ENCODE results near the gene PXN.
A peak's percentile ranks its signal among the peaks of the same experiment; 100 is the strongest.
"Not testable (repeated sequence)": the region's sequence is repeated elsewhere in the genome, so short reads cannot be mapped to it uniquely, and the experiment has no call there.

PXN gene

DNA sequence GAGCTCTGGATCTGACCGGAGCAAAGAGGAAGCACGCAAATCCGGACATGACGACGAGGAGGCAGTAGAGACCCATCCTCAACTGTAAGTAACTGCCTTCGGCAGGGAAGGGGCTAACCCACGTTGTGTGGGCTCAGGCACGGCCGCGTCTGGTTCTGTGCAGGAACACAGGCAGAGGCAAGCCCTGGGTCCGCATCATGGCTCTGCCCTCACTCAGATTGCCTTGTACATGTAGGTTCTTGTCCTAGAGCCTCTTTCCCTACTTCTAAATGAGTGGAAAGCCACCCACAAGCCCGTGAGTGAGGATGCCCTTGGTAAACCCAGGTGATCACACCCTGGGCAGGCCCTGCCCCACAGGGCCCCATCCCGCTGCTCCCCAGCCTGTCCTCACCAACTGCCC lies 55.7 kb downstream of the PXN start:
- DNase-seq (ENCODE audit: low read depth in 2 of 2) = no peak

DNA sequence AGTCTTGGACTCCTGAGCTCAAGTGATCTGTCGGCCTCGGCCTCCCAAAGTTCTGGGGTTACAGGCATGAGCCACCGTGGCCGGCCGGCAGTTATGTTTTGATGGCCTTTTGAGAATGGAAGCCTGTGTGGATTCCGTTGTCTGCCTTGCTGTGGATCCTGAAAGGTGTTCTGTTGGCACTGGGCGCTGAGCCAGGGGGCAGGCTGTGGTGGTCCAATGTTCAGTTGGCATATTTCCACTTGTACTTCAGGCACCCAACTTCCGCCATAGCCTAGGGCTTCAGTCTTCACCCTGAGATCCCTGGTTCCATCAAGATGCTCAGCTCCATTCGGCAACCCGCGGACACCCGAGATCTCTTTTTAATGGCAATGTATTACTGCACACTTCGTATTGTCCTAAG lies 58.3 kb downstream of the PXN start:
- no peak for DNase-seq (ENCODE audit: low read depth in 2 of 2)

DNA sequence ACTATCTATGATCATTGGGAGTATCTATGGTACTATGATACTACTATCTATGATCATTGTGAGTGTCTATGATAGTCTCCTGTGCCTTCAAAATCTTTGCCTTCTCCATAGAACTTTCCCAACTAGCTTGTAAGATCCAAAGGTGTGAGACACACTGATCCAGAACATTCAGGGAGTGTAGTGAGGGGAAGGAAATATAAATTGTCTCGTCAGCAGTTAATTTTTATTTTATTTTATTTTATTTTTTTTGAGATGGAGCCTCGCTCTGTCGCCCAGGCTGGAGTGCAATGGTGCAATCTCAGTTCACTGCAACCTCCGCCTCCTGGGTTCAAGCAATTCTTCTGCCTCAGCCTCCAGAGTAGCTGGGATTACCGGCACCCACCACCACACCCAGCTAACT lies 58.7 kb downstream of the PXN start:
- DNase-seq (ENCODE audit: low read depth in 2 of 2) = not testable (repeated sequence)

DNA sequence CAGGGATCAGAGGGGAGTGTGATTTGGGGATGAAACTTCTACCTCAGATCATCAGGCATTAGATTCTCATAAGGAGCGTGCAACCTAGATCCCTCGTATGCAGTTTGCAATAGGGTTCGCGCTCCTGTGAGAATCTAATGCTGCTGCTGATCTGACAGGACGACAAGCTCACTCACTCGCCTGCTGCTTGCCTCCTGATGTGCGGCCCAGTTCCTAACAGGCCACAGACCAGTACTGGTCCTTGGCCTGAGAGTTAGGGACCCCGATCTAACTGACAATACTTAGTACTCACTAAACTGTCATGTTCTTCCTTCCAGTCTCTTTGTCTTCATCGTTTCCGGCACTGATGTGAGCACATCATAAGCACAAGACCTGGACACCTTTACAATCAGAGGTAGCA lies 59.3 kb downstream of the PXN start:
- DNase-seq (ENCODE audit: low read depth in 2 of 2) = no peak

DNA sequence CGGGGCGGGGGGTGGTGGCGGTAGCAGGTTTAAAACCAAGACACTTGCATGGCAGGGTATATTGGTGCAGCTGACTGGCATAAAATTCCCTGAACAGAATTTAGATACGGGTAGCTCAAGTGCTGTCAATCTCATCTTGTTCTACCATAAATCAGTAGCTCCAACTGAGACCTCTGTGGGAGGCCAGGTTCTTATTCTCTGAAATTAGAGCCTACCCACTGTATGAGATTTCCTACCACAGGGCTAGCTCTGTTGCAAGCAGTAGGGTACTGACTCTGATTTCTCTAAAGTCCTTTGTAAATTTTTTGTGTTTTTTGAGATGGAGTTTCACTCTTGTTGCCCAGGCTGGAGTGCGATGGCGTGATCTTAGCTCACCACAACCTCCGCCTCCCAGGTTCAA lies 61.4 kb downstream of the PXN start:
- no peak for DNase-seq (ENCODE audit: low read depth in 2 of 2)

DNA sequence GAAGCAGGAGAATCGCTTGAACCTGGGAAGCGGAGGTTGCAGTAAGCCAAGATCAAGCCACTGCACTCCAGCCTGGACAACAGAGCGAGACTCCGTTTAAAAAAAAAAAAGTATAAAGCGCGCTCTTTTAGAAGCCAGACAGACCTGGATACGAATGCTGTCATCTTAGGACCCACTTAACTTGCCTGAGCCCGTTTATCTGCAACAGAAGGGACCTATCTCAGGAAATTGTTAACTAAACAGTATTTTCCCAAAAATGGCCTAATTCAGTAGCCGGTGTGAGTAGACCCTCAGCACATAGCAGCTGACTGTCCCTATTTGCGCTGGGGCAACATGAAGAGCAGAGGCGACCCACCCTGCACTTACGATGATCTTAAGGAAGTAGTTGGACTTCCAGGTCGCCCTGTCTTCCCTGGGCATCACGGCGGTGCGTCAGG lies 65.1 kb downstream of the PXN start:
- DNase-seq (ENCODE audit: low read depth in 2 of 2) = no peak

DNA sequence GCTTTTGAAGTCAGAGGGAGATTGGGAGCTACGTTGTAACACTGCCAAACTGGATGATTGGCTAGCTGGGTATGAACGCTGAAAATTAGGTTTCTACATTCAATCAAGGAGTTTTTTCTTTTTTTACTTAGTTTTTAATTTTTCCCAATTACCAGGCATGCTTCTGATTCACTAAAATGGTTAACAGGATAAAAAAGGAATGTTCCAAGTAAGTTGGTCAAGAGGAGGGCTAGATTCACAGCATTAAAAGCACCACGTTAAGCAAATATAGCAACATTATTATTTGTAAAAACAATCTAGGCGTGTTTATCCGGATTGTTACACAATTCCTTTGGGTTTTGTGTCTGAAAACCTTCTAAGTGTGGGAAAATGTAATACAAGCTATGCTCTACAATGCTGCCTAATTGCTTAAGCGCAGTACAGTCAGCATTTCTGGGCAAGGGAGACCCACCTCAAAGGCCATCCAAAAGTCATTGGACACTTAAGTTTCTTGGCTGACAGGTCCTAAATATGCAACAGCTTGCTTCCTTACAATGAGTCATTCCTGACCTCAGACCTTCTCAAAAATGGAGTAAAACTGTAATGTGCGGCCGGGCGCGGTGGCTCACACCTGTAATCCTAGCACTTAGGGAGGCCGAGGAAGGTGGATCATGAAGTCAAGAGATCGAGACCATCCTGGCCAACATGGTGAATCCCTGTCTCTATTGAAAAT lies 65.8 kb downstream of the PXN start:
- peak in 1 of 2 experiments; percentile 28 for DNase-seq (ENCODE audit: low read depth in 2 of 2)

DNA sequence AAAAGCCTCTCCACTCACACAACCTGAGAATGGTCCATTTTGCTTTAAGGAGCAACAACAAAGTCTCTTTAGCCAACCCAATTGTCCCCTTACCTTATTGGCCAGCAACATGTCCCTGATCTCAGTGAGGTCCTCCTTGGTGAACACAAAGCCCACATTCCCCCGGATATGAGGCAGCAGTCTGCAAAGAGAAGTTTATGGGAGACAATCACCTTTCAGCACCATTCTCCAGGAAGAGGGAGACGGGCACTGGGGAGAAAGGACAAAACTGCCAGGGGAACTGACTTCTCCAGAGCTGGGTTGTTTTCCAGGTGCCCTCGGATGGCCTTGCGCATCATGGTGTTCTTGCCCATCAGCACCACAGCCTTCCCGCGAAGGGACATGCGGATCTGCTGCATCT lies 66.5 kb downstream of the PXN start:
- no peak for DNase-seq (ENCODE audit: low read depth in 2 of 2)

DNA sequence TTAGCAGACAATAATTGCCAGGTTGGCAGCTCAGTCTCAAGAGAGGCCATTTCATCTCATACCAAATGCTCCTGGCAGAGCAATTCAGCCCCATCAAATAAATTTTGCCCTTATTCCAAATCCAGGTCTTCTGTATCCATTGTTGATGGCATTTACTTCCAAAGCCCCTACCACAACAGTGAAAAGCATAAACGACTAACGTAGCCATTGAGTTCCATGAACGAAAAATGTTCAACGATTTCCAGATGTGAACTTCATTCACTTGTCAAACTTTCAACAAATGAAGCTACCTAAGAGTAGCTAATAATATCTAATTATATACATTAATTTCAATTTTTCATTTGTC lies 68.0 kb downstream of the PXN start:
- DNase-seq (ENCODE audit: low read depth in 2 of 2) = no peak

DNA sequence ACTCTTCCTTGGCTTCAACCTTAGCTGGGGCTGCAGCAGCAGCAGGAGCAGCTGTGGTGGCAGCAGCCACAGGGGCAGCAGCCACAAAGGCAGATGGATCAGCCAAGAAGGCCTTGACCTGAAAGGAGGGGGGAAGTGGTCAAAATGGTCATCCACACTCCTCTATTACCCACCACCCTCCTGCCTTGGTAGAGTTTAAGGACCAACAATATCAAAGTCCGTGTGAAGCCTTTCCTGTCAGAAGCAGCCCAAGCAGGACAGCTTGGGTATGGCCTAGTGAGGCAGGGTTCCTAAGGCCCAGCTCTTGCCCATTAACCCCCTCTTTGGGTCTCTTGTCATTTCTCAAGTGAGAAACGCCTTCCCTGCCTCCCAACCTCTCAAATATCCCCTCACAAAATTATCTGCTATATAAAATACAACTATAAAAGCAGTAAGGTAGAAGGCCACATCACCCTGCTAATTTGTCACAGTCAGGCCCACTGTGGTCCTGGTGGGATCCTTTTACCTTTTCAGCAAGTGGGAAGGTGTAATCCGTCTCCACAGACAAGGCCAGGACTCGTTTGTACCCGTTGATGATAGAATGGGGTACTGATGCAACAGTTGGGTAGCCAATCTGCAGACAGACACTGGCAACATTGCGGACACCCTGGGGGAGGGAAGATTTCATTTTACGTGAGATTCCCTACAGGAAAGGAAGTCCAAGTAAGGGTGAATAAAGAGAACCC lies 68.6 kb downstream of the PXN start:
- not testable (repeated sequence) for DNase-seq (ENCODE audit: low read depth in 2 of 2)

DNA sequence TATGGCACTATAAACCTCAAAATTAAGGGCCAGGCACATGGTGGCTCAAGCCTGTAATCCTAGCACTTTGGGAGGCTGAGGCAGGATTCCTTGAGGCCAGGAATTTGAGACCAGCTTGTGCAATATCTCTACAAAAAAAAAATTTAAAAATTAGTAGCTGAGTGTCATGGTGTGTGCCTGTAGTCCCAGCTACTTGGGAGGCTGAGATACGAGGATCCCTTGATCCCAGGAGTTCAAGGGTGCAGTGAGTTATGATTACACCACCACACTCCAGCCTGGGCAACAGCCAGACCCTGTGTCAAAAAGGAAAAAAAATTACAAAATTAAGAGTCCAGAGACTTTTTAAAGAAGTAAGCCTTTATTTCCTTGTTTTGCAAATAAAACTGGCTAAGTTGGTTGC lies 69.2 kb downstream of the PXN start:
- no peak for DNase-seq (ENCODE audit: low read depth in 2 of 2)

DNA sequence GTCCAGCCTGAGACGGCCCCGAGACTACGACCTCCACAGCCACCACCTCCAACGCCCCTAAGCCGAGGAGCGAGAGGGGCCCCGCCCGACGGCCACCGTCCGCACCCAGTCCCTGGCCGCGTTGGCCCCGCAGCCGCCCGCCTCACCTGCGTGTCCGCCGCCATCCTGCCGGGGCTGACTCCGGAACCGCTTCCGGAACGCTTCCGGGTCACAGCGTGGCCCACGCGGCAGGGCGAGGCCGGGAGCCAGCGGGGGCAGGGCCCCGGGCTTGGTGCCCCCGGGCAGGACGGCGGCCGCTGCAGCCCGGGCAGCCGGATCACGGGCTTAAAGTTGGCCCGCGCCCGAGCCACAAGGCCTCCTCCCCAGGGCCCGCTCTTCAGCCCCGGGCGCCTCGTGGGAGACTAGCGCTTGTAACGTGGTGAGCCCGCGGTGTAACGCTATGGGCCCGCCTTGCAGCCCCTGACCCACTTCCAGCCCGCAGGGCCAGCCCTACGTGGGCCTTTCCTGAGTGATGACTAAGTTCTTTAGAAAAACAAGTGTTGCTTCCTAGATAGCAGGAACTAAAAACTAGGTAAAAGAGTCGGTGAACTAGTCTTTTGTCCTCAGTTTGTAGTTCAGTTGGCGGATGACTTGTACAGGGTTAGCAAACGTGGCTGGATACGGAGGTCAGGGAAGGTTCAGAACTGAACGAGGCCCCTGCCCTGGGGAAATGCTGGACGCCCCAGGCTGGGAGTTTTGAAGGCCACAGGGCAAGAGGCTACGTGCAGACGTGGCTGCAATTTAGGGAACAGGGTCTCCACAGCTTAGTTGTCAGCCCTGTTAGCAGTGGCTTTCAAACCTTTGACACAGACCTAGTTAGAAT lies 70.8 kb downstream of the PXN start, which contains the start of gene GCN1:
GCN1 (minus strand) TSS at position 182 of the 862 bp plus-strand sequence; CDS start at position 164, 18 bp downstream.
- DNase-seq (ENCODE audit: low read depth in 2 of 2) = peak; percentile 82 to 83

DNA sequence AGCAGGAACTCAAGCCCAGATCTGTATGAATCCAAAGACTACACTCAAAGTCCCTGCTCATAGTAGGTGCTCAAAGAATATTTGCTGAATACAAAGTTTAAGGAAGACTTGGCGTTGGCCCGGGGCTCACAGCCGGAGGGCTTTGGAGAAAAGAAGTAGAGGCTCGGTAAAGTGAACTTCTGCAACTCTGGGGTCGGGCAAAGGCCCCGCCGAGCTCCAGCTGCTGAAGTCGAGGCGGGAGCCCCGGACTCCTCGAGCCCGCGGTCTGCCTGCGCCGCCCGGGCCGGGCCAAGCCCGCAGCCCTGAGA lies 71.3 kb downstream of the PXN start:
- no peak for DNase-seq (ENCODE audit: low read depth in 2 of 2)

DNA sequence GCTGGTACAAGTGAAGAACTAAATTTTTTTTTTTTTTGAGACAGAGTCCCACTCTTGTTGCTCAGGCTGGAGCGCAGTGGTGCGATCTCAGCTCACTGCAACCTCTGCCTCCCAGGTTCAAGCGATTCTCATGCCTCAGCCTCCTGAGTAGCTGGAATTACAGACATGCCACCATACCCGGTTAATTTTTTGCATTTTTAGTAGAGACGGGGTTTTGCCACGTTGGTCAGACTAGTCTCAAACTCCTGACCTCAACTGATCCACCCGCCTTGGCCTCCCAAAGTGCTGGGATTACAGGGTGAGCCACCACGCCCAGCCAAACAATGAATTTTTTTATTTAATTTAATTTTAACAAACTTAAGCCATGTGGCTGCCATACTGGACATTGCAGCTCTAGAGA lies 72.2 kb downstream of the PXN start:
- DNase-seq (ENCODE audit: low read depth in 2 of 2) = not testable (repeated sequence)

DNA sequence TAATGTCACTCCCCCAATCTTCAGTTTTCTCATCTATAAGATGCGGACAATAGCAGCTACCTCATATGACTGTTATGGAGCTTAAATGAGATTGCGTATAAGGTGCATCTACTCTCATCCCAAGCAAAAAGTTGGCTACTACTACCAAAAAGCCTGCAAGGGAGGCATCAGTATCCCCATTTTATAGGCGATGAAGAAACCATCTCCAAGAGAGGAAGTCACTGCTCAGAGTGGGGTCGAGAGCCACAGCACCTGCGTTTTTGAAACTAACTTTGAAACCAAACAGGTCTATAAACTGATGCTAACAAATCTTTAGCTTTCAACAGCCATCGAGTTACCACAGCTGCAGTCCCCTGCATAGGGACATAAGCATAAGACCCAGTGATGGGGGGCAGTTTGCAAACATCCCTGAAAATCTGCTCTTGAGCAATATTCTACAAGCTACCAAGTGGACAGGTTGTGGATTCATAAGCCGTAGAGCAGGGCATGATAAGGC lies 74.5 kb downstream of the PXN start:
- no peak for DNase-seq (ENCODE audit: low read depth in 2 of 2)

DNA sequence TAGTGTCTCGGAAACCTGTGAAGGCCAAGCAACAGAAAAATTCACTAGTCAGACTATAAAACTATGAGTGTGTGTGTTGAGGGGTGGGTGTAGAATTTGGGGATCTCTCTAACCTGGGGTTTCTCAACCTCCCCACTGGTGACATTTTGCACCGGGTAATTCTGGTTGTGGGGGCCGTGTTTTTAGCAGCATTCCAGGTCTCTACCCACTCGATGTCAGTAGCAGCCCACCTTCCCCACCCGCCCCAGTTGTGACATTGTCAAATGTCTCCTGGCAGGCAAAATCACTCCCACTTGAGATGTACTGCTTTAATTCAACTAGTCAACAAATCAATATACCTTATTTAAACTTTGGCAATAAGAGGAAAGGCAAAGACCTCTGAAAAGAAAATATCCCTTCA lies 75.1 kb downstream of the PXN start:
- no peak for DNase-seq (ENCODE audit: low read depth in 2 of 2)

DNA sequence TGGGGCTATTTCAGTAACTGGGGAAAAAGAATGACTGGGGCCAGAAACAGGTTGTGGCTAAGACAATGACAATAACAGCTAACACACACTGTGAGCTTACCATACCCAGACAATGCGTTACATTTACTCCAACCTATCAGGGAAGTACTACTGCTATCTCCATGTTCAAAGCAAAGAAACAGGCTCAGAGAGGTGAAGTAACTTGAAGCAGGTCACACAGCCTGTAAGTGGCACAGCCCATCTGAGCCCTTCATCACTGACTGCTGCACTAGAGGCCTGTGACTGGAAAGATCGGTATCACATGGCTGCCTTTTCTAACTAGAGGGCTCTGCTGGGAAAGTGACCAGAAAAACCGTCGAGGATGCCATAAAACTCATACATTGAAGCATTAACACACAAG lies 78.9 kb downstream of the PXN start:
- DNase-seq (ENCODE audit: low read depth in 2 of 2) = no peak

DNA sequence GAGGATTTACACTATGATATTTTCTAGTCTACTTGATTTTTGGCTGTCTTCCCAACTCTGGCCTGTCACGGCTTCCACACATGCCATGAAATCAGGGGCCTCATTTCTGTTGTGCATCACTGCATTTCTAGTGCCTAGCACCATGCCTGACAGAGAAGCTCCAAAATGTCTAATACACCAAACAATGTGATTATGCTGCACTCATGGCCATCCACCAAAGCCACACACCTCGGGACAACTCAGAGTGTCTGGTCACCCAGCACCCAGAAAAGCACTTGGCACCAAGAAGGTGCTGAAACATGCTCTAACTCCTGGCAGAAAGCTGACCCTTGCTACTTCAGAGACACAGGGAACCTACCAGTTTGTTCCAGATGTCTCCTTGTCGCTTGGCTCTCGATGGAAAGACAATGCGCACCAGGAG lies 82.3 kb downstream of the PXN start:
- no peak for DNase-seq (ENCODE audit: low read depth in 2 of 2)

DNA sequence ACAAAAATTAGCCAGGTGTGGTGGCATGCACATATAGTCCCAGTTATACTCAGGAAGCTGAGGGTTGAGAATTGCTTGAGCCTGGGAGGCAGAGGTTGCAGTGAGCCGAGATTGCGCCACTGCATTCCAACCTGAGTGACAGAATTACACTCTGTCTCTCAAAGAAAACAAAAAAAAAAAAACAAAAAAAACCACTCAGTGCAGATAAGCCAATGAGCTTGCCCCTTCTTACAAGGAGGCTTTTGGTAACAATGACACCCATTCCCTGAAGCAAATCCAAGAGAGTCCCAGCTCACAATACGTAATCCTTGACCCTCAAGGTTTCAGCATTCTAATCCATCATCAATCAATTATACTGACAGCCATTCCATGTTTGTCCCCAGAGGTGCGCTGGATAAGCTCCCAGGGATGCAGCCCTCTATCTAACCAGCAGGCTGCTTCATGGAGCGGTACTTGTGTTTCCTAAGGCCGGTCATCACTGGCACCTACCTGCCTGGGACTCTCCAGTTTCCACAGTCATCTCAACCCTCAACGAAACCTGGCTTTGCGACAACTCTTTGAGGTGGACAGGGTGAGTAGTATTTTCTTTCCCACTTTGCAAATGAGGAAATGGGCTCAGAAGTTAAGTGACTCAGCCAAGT lies 83.4 kb downstream of the PXN start:
- DNase-seq (ENCODE audit: low read depth in 2 of 2) = no peak

DNA sequence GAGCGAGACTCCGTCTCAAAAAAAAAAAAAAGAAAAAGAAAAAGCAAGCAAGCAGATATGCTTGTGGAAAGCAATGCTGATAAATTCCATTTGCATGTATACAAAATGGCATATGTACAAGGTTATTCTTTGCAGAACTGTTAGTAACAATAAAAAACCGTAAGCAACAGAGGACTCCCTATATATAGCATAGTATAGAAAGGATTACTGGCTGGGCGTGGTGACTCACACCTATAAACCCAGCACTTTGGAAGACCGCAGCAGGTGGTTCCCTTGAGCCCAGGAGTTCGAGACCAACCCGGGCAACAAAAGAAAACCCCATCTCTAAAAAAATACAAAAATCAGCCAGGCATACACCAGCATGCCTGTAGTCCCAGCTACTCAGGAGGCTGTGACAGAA lies 84.6 kb downstream of the PXN start:
- DNase-seq (ENCODE audit: low read depth in 2 of 2) = no peak

DNA sequence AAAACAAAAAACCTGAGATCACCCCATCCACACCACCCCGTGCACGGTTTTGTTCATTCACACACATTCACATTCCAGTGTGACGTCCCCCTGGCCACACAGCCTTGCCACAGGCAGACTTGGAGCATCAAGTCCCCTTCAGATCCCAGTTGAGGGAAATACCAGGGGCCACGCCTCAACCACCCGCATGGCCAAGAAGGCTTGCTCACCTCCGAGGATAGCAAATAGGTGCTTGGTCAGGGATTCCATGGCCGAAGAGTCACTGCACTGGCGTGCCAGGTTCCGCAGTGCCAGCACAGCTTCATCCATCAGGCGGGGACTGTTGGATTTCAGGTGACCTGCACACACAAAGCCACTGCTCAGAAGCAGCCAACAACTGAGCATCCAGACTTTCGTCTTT lies 90.0 kb downstream of the PXN start:
- DNase-seq (ENCODE audit: low read depth in 2 of 2) = no peak

DNA sequence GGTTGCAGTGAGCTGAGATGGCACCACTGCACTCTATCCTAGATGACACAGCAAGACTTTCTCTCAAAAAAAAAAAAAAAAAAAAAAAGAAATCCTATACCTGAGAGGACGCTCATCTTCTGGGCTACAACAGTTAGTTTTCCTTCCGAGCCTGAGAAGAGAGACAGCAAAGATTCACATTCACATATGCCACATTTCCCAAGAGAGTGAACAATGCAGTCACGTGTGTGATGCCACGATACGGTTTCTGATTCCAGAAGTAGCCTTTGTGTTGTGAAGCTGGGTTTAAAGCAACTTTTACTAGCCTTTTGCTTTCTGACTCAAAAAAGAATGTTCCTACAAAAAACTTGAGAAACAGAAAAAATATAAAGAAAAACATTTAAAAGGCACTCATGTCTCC lies 90.5 kb downstream of the PXN start:
- no peak for DNase-seq (ENCODE audit: low read depth in 2 of 2)

Measured in stimulated activated CD4-positive, alpha-beta T cell treated with anti-CD3 and anti-CD28 coated beads, Interleukin-12 subunit alpha, Interleukin-12 subunit beta, amount 100 ng/mL, for 24 hours (primary cell).